Spleen (tissue), 11 donors: ENCODE results near the gene LDLRAD4. TPM values are rescaled to one million over a fixed set of nuclear protein-coding genes. Genes with fewer than 3 reads are reported as not detected.

Source experiments
- DNase-seq: peaks from one replicate; pipeline ENCODE4 v3.0.0-alpha.2; 2020
- H3K27ac ChIP-seq, 8 donors: fragments of 200-600 bp; sonication (generic) in 7 of 8; 1 replicate in 4 of 8; 2 replicates in 4 of 8; pipeline versions ENCODE4 v1.5.0 to v1.8.0; 2016 to 2021; ENCODE audit warnings: inconsistent platforms in 4 of 8, mild to moderate bottlenecking in 4 of 8, moderate library complexity in 1 of 8
- H3K27me3 ChIP-seq, 7 donors: fragments of 200-600 bp; sonication (generic) in 6 of 7; replicated peaks in 1 of 7; 1 replicate in 4 of 7; 2 replicates in 3 of 7; pipeline versions ENCODE4 v1.5.0 to v1.8.0; 2016 to 2021; ENCODE audit warnings: inconsistent platforms in 3 of 7, mild to moderate bottlenecking in 1 of 7
- H3K36me3 ChIP-seq, 6 donors: fragments of 200-600 bp; sonication (generic) in 5 of 6; 1 replicate in 4 of 6; 2 replicates in 2 of 6; pipeline versions ENCODE4 v1.5.0 to v1.8.0; 2016 to 2021; ENCODE audit warnings: inconsistent platforms in 2 of 6
- H3K4me1 ChIP-seq, 6 donors: fragments of 200-600 bp; sonication (generic) in 5 of 6; 1 replicate in 3 of 6; 2 replicates in 3 of 6; pipeline versions ENCODE4 v1.5.0 to v1.8.0; 2016 to 2021; ENCODE audit warnings: inconsistent platforms in 3 of 6
- H3K4me3 ChIP-seq, 8 donors: fragments of 200-600 bp; sonication (generic) in 7 of 8; 1 replicate in 4 of 8; 2 replicates in 4 of 8; pipeline versions ENCODE4 v1.5.0 to v1.8.0; 2016 to 2021; ENCODE audit warnings: inconsistent platforms in 4 of 8, mild to moderate bottlenecking in 4 of 8, moderate library complexity in 2 of 8
- H3K9me3 ChIP-seq, 8 donors: fragments of 200-600 bp; sonication (generic) in 7 of 8; 1 replicate in 4 of 8; 2 replicates in 4 of 8; pipeline versions ENCODE4 v1.5.0 to v1.8.0; 2016 to 2021; ENCODE audit warnings: inconsistent platforms in 4 of 8
- CTCF ChIP-seq, 11 experiments: fragments of 200-600 bp in 7 of 11; fragments of 450-650 bp in 4 of 11; sonication (generic) in 4 of 11; IDR thresholded peaks in 8 of 11; conservative IDR thresholded peaks in 3 of 11; 1 replicate in 7 of 11; 2 replicates in 4 of 11; pipeline versions ENCODE4 v1.4.0 to v1.8.0; 2016 to 2021; ENCODE audit warnings: antibody characterized with exemption in 11 of 11, inconsistent platforms in 4 of 11, mild to moderate bottlenecking in 1 of 11
- POLR2A ChIP-seq, 3 donors: fragments of 450-650 bp; IDR thresholded peaks; one replicate each; pipeline ENCODE4 v1.5.1; 2017; ENCODE audit warnings: antibody characterized with exemption in 3 of 3, mild to moderate bottlenecking in 1 of 3
- POLR2AphosphoS5 ChIP-seq, 3 donors: sonication (generic); formaldehyde crosslinking; IDR thresholded peaks; one replicate each; pipeline ENCODE4 v1.5.1; 2017; ENCODE audit warnings: antibody characterized with exemption in 3 of 3
- WGBS, 5 donors: extraction: QIAGEN DNeasy Blood & Tissue Kit in 3 of 5; methylation state at CpG; one replicate each; pipeline versions ENCODE4 v1.1.5 to v1.1.7; 2013 to 2018; 5-methylcytosine and 5-hydroxymethylcytosine counted together
- intact Hi-C: fragments of 100-400 bp; cut with DNase I; formaldehyde crosslinking; loops from one replicate; pipeline ENCODE4 v1.15.0; 2023; ENCODE audit warnings: low total_unique reads
- polyA plus RNA-seq, 3 donors: library from polyadenylated mRNA; stranded (reverse); fragments of 200-250 nt; gene quantifications; one replicate each; pipeline ENCODE4 v1.2.1, GENCODE V29; 2013
- total RNA-seq, 7 donors: library from RNA; depleted of rRNA in 3 of 7; stranded (reverse); fragments of >200 nt in 3 of 7; fragmentation: NEBNext Ultra II Directional in 4 of 7; extraction: Animal tissue kit (Norgen Biotek cat#: 25700) in 4 of 7; gene quantifications; one replicate each; pipeline versions ENCODE4 v1.1.0 to v1.2.1, GENCODE V29; 2016 to 2021
- donor health status: healthy with polysubstance abuse.
- donor health status: DM: no; HTN: no; CAD: no; lungs with moderate emphysema.
- donor health status: DM: no; HTN: no; CAD: no.
- donor health status: Bipolar disorder and iron deficiency.
- donor health status: healthy.
- donor health status: DM: no; HTN: no; CAD: no.
- donor health status: DM: yes; HTN: yes; CAD: no.

The LDLRAD4 gene
- total and polyA plus RNA-seq, 10 donors = 4.5 to 80.8 (median 46.4) TPM

- Histone ChIP-seq H3K36me3 (peaks cover 0 to 47% (median 0%) of the 10 kb centered on the region in 6 donors), H3K4me3 (no peak overlapping the region), H3K27ac (peak overlapping the region in 3 of 8 donors; percentile 53 to 78 (median 65)), H3K9me3 (peaks cover 0 to 6% (median 0%) of the 10 kb centered on the region in 8 donors), H3K4me1 (peaks cover 0 to 34% (median 12%) of the 10 kb centered on the region in 6 donors), H3K27me3 (no peaks in the 10 kb centered on the region)
- WGBS, 5 donors = 85 to 87% (median 86%) methylated on average over 8 to 11 of the region's 11 CpGs
- TF ChIP-seq POLR2AphosphoS5 (IDR thresholded peaks at IDR 0.05) (no peak), POLR2A (IDR thresholded peaks at IDR 0.05) (no peak)
- intact Hi-C loops = no loop called here
- DNase-seq = no peak
Measured at GRCh38 chr18:13481331-13481730, 262.8 kb downstream of the LDLRAD4 start.

- Histone ChIP-seq H3K4me3 (peak overlapping the region in 1 of 8 donors; percentile 39), H3K36me3 (peaks cover 0 to 50% (median 0%) of the 10 kb centered on the region in 6 donors), H3K27ac (peak overlapping the region in 5 of 8 donors; percentile 34 to 78 (median 53)), H3K4me1 (peaks cover 0 to 39% (median 12%) of the 10 kb centered on the region in 6 donors), H3K27me3 (no peaks in the 10 kb centered on the region), H3K9me3 (peaks cover 0 to 6% (median 0%) of the 10 kb centered on the region in 8 donors)
- 67 to 77% (median 74%) methylated on average over 14 of the region's 14 CpGs for WGBS, 5 donors
- intact Hi-C loops = no loop called here
- DNase-seq = no peak
- no peak for TF ChIP-seq CTCF (IDR thresholded peaks at IDR 0.05 in 8 of 11, conservative IDR thresholded peaks at IDR 0.05 in 3 of 11)
- TF ChIP-seq POLR2AphosphoS5 (IDR thresholded peaks at IDR 0.05) = peak in 1 of 3 donors; percentile 15
Measured at GRCh38 chr18:13481820-13482617, 263.5 kb downstream of the LDLRAD4 start.

DNA sequence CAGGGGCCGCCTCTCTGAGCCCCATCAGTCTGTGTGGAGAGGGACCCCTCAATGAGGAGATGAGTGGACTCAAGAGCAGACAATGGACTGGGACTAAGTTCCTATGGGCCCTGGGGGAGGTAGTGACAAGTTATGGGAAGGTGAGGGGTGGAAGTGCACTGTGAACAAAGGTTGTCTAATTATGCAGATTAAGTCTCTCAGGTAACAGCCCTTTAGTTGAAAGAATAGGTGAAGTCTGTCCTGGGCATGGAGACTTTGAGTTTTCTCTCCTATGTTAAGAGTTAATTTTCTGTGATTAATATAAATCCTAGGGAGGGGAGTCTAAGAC lies 264.0 kb downstream of the LDLRAD4 start:
- Histone ChIP-seq H3K27me3 (no peaks in the 10 kb centered on the region), H3K36me3 (peaks cover 0 to 50% (median 0%) of the 10 kb centered on the region in 6 donors), H3K9me3 (peaks cover 0 to 6% (median 0%) of the 10 kb centered on the region in 8 donors), H3K4me3 (peak overlapping the region in 1 of 8 donors; percentile 39), H3K4me1 (peaks cover 0 to 43% (median 13%) of the 10 kb centered on the region in 6 donors), H3K27ac (peak overlapping the region in 3 of 8 donors; percentile 53 to 78 (median 65))
- TF ChIP-seq CTCF (IDR thresholded peaks at IDR 0.05 in 8 of 11, conservative IDR thresholded peaks at IDR 0.05 in 3 of 11) = no peak
- TF ChIP-seq POLR2AphosphoS5 (IDR thresholded peaks at IDR 0.05) = no peak
- no peak for TF ChIP-seq POLR2A (IDR thresholded peaks at IDR 0.05)
- no peak for DNase-seq
- intact Hi-C loops = no loop called here
- WGBS, 5 donors = 50 to 92% (median 72%) methylated on average over 1 of the region's 1 CpG

DNA sequence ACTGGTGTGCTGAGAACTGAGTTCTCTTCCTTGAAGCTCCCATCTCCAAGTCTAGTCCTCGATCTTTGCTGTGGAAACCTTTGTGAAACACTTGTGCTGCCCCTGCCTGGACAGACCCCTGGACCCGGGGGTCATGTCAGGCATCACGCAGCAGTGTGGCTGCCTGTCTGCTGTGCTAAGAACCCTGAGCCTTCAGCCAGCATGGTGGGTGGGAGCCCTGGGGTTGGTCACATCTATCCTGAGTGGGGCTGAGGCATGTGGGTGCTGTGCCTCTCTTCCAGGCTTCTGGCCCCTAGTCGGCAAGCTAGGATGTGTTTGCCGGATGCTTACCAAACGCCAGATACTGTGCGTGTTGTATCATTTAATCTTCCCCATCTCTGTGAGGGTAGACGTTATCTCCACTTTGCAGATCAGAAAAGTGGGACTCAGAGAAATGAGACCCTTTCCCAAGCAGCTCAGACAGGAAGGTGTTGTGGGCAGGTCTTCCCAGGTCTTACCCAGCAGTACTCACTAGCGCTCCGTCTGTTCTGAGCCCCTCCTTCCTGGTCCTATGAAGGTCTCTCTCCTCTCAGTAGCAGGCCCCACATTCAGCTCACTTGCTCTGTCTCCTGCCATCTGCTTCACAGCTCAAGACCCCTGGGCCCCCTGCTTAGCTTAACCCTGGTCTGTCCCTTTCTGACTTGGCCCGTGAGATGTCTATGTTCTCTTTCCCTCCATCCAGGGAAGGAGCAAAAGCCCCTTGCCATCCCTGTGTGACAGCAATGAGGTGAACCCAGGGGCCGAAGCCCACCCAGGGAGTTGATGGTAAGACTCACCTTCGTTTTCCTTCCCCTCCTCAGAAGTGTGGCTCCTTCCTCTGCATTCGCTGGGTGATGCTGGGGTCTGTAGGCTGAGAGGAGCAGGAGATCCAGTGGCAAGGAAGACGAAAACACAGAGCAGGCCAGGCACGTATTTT lies 265.0 kb downstream of the LDLRAD4 start:
- no peak for DNase-seq

More for the DNA sequence above, 265.0 kb downstream of the LDLRAD4 start:
- H3K27ac ChIP-seq = no peak overlapping the region
- TF ChIP-seq POLR2AphosphoS5 (IDR thresholded peaks at IDR 0.05) (no peak), POLR2A (IDR thresholded peaks at IDR 0.05) (no peak), CTCF (IDR thresholded peaks at IDR 0.05 in 8 of 11, conservative IDR thresholded peaks at IDR 0.05 in 3 of 11) (no peak)
- peaks cover 0 to 53% (median 16%) of the 10 kb centered on the region in 6 donors for H3K4me1 ChIP-seq
- peaks cover 0 to 47% (median 0%) of the 10 kb centered on the region in 6 donors for H3K36me3 ChIP-seq
- peaks cover 0 to 6% (median 0%) of the 10 kb centered on the region in 8 donors for H3K9me3 ChIP-seq
- no peak overlapping the region for H3K4me3 ChIP-seq
- WGBS, 5 donors = 80 to 87% (median 83%) methylated on average over 16 of the region's 16 CpGs
- no peaks in the 10 kb centered on the region for H3K27me3 ChIP-seq
- intact Hi-C loops = no loop called here
